ENCODE measurements around the gene CA4. TPM values are rescaled to one million over a fixed set of nuclear protein-coding genes. Genes with fewer than 3 reads are reported as not detected.

The CA4 gene
- total RNA-seq, 1 donor from 2014 or later, result 14.1 TPM

- Mint-ChIP-seq H3K27me3 (ENCODE audit: insufficient read depth, low read depth) (peaks cover 2% of the 10 kb centered on the region), H3K4me1 (peaks cover 20% of the 10 kb centered on the region), H3K27ac (no peak overlapping the region), H3K4me3 (no peak overlapping the region), H3K9me3 (no peaks in the 10 kb centered on the region), H3K36me3 (no peaks in the 10 kb centered on the region)
- Histone ChIP-seq H4K20me1 (ENCODE audit: low read depth) (no peaks in the 10 kb centered on the region), H3F3A (ENCODE audit: low read depth) (peaks cover 23% of the 10 kb centered on the region), H3K4me2 (no peak overlapping the region), H3K4me1 (peaks cover 16% of the 10 kb centered on the region), H2AFZ (replicated peaks) (peak overlapping the region; percentile 39), H3K36me3 (no peaks in the 10 kb centered on the region), H3K27ac (no peak overlapping the region), H3K79me2 (ENCODE audit: low read depth) (no peaks in the 10 kb centered on the region), H3K27me3 (no peaks in the 10 kb centered on the region), H3K9me3 (ENCODE audit: low read depth) (no peaks in the 10 kb centered on the region), H3K9ac (no peak overlapping the region), H3K4me3 (no peak overlapping the region)
- TF ChIP-seq EZH2 (IDR thresholded peaks at IDR 0.05) (no peak), CTCF (IDR thresholded peaks at IDR 0.05) (no peak), EZH2phosphoT487 (IDR thresholded peaks at IDR 0.05) (no peak)
- no peak for DNase-seq (ENCODE audit: low spot score)
Measured at GRCh38 chr17:60169921-60170817, 20.4 kb downstream of the CA4 start.

- Mint-ChIP-seq H3K27ac (no peak overlapping the region), H3K27me3 (ENCODE audit: insufficient read depth, low read depth) (peaks cover 2% of the 10 kb centered on the region), H3K36me3 (no peaks in the 10 kb centered on the region), H3K9me3 (no peaks in the 10 kb centered on the region), H3K4me1 (peaks cover 20% of the 10 kb centered on the region), H3K4me3 (no peak overlapping the region)
- Histone ChIP-seq H3K27me3 (no peaks in the 10 kb centered on the region), H3K4me3 (no peak overlapping the region), H3K4me1 (peaks cover 16% of the 10 kb centered on the region), H3K79me2 (ENCODE audit: low read depth) (no peaks in the 10 kb centered on the region), H3F3A (ENCODE audit: low read depth) (peaks cover 19% of the 10 kb centered on the region), H3K4me2 (no peak overlapping the region), H3K9me3 (ENCODE audit: low read depth) (no peaks in the 10 kb centered on the region), H3K9ac (no peak overlapping the region), H3K36me3 (no peaks in the 10 kb centered on the region), H2AFZ (replicated peaks) (no peak overlapping the region), H4K20me1 (ENCODE audit: low read depth) (no peaks in the 10 kb centered on the region), H3K27ac (no peak overlapping the region)
- no peak for TF ChIP-seq EZH2 (IDR thresholded peaks at IDR 0.05)
- TF ChIP-seq EZH2phosphoT487 (IDR thresholded peaks at IDR 0.05), result no peak
- no peak for TF ChIP-seq CTCF (IDR thresholded peaks at IDR 0.05)
- DNase-seq (ENCODE audit: low spot score), result no peak
Measured at GRCh38 chr17:60170835-60171752, 21.3 kb downstream of the CA4 start.

- Histone ChIP-seq H3K27ac (no peak overlapping the region), H3K4me1 (peaks cover 16% of the 10 kb centered on the region), H3K4me3 (no peak overlapping the region), H2AFZ (replicated peaks) (no peak overlapping the region), H3K9me3 (ENCODE audit: low read depth) (no peaks in the 10 kb centered on the region), H3K79me2 (ENCODE audit: low read depth) (no peaks in the 10 kb centered on the region), H3K9ac (no peak overlapping the region), H3K36me3 (no peaks in the 10 kb centered on the region), H3F3A (ENCODE audit: low read depth) (peaks cover 20% of the 10 kb centered on the region), H3K4me2 (no peak overlapping the region), H3K27me3 (no peaks in the 10 kb centered on the region), H4K20me1 (ENCODE audit: low read depth) (no peaks in the 10 kb centered on the region)
- TF ChIP-seq EZH2 (IDR thresholded peaks at IDR 0.05) (no peak), EZH2phosphoT487 (IDR thresholded peaks at IDR 0.05) (no peak), CTCF (IDR thresholded peaks at IDR 0.05) (no peak)
- Mint-ChIP-seq H3K27ac (no peak overlapping the region), H3K36me3 (peaks cover 5% of the 10 kb centered on the region), H3K9me3 (no peaks in the 10 kb centered on the region), H3K4me1 (peaks cover 20% of the 10 kb centered on the region), H3K27me3 (ENCODE audit: insufficient read depth, low read depth) (peaks cover 2% of the 10 kb centered on the region), H3K4me3 (no peak overlapping the region)
- no peak for DNase-seq (ENCODE audit: low spot score)
Measured at GRCh38 chr17:60171753-60172079, 21.9 kb downstream of the CA4 start.
